GM20000 (cell line): ENCODE data around the gene CPEB3.
A peak's percentile ranks its signal among the peaks of the same experiment; 100 is the strongest.
"Not testable (repeated sequence)": the region's sequence is repeated elsewhere in the genome, so short reads cannot be mapped to it uniquely, and the experiment has no call there.

Source experiments
- DNase-seq: peaks from one replicate; pipeline ENCODE4 v3.0.0; 2012; ENCODE audit warnings: low spot score
- CTCF ChIP-seq: IDR thresholded peaks from 2 replicates; pipeline ENCODE4 v1.5.1; 2012; ENCODE audit warnings: mild to moderate bottlenecking, control low read depth; ENCODE audit errors: extremely low read depth, missing control alignments

The CPEB3 gene

DNA sequence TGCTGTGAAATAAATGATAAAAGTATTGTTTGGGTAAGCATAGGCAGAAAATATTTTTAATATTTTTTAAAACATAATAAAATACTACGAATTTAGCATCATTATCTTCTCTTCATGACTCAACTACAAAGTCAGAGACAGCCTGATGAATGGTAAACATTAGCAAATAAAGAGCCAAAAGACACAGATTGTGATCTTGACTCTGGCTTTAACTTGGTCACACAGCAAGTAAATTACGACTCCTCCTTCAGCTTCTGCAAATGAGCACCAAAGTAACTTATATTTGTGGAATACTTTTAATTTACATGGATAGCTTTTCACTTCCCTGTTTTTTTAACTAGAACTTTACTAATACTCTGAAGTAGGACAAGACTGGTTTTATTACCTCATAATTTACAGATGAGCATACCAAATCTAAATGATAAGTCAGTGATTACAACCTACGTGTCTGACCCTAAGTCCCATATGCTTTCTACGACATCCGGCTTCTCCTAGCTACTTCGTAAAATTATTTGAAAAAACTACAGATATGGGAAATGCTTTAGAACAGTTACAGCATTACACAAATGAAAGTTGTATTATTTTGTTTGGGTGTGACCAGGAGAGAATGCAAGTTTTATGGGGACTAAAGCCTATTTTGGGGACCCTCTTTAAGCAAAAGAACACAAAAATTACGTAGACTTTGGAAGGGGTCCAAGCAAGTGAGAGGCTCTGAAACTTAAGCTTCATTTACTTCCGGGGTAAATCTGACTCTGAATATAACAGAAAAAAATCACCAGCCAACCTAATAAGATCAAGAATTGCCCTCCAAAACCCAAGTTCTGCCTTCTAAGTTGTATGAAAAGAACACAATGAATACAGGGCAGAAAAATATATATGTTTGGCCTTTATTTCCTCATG is 133.8 kb downstream of the CPEB3 start:
- no peak for TF ChIP-seq CTCF

DNA sequence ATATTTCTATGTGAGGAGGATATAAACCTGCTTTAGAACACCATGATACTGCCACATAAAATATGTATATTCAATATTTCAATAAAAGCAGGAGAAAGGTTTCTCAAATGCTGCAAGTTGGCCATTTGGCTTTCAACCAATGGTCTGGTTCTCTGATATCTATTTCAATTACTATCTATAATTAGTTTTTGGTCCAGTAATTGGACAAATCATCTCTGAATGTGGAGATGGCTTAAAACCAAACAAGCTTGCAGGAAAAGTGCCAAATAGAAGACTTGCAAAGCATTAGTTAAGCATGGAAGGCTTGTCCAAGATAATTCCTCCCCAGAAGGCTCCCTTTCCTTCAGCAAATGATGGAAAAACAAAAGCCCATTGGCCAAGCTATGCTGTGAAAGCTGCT is 140.1 kb downstream of the CPEB3 start:
- DNase-seq = no peak
- no peak for TF ChIP-seq CTCF

More for the DNA sequence above, 133.8 kb downstream of the CPEB3 start:
- DNase-seq = no peak

DNA sequence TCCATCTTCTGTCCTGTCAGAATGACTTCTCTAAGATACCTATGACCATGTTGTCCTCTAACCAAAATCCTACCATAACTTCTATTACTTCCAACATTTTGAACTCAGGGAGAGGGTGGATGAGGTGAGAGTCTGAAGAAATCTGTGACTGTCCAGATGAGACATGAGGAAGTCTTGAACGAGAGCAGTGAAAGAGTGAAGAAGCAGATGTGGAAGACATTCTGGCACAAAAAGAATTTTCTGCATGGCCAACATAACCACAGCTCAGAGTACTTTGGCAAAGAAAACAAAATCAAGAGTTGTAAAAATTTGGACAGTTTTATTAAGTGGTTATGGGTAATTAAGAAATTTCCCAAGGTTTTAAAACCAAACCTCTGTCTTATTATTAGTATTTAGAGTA is 141.6 kb downstream of the CPEB3 start:
- no peak for DNase-seq
- TF ChIP-seq CTCF = no peak

- TF ChIP-seq CTCF = no peak
Measured at GRCh38 chr10:92146781-92147180, 144.1 kb downstream of the CPEB3 start.

DNA sequence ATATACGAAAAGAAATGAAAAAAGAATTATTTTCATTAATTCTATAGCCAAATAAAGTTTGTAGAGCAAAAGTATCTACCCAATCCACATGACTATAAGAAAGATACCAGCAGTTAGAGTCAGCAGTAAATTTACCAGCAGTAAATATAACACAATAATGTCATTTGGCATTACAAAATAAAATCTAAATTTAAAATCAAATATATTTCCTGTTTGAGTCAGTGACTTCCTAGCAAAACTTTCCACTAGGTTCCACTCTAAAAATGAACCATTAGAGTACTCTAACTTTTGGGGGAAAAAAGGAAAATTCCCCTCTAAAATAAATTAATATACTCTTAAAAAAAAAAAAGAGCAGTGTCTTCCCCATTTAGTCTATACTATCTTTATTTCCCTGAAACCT is 144.8 kb downstream of the CPEB3 start:
- TF ChIP-seq CTCF = no peak
- DNase-seq = no peak

More at GRCh38 chr10:92146781-92147180, 144.1 kb downstream of the CPEB3 start:
- no peak for DNase-seq

DNA sequence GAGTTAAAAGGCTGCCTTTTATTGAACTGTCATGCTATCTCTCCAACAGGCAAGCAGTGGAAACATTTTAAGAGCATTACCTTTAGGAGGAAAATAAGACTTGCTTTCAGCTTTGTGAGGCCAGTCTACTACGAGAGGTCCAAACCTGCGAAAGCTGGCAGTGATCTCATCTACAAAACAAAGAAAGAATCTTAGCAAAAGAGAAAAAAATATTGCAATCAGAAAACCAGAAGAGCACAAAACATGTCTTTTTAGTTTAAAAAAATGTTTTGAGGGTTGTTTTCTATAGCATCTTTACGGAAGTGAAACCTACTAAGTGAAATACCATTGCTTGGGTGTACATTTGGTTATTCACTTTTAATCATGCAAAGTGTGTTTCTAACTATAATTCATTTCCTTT is 147.9 kb downstream of the CPEB3 start:
- TF ChIP-seq CTCF = no peak
- peak; percentile 37 for DNase-seq

DNA sequence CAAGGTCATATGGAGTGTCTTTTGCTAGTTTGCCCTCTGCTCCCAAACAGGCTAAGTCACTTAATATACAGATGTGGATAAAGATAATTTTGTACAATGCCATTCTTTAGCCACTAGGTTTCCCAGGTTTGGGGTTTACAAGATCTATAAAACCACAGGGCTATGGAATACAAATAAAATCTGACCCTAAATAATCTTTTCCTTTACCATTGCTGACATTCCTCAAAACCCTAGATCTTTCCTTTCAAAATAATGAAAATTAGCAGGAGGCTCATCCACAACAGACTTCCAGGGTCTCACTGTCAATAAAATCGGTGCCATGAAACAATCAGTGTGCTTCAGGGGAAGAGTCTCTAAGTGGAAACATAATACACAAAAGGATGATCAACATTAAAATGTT is 148.4 kb downstream of the CPEB3 start:
- TF ChIP-seq CTCF = no peak
- no peak for DNase-seq

GRCh38 chr10:92141147-92141546 is 149.7 kb downstream of the CPEB3 start:
- DNase-seq = not testable (repeated sequence)

DNA sequence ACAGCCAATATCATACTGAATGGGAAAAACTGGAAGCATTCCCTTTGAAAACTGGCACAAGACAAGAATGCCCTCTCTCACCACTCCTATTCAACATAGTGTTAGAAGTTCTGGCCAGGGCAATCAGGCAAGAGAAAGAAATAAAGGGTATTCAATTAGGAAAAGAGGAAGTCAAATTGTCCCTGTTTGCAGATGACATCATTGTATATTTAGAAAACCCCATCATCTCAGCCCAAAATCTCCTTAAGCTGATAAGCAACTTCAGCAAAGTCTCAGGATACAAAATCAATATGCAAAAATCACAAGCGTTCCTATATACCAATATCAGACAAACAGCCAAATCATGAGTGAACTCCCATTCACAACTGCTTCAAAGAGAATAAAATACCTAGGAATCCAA is 156.8 kb downstream of the CPEB3 start:
- DNase-seq = not testable (repeated sequence)
